HG03280 (cell line): ENCODE results near the gene MMD2.

ENCODE experiments used
- ATAC-seq: cut with Tn5 transposase; IDR thresholded peaks from one replicate; pipeline ENCODE4 v1.9.1; 2021; ENCODE audit warnings: mild to moderate bottlenecking, moderate library complexity; ENCODE audit not compliant: unreplicated experiment

MMD2 gene

GRCh38 chr7:4959306-4959705 is 319 bp upstream of the MMD2 start:
- ATAC-seq = no peak

- no peak for ATAC-seq
Measured at GRCh38 chr7:4957847-4958476, 1.0 kb downstream of the MMD2 start.

- ATAC-seq = no peak
Measured at GRCh38 chr7:4951903-4952636, 6.9 kb downstream of the MMD2 start.

DNA sequence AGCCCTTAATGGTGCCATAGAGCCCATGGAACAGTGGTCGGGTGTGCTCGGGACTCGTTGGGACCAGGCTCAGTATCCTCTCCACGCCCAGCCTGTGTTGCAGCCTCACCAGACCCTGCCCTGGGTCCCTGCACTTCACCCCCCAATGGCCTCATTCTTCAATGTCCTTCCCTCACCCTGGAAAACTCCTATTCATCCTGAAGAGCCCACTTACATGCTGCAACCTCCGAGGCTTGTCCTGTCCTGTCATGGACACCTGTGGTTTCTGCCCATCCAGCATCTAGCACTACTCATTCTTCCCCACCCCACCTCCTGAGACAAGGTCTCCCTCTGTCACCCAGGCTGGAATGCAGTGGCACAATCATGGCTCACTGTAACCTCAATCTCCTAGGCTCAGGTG is 7.7 kb downstream of the MMD2 start:
- ATAC-seq = no peak

DNA sequence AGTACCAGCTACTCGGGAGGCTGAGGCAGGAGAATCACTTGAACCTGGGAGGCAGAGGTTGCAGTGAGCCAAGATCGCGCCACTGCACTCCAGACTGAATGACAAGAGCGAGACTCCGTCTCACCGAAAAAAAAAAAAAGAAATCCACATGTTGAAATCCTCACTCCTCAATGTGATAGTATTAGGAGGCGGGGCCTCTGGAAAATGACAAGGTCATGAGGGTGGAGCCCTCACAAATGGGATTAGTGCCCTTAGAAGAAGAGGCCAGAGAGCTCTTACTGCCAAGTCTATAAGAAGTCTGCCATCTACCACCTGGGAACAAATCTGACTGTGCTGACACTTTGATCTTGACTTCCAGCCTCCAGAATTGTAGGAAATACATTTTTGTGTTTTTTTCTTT is 10.6 kb downstream of the MMD2 start:
- ATAC-seq = no peak

- ATAC-seq = no peak
Measured at GRCh38 chr7:4945949-4946348, 13.0 kb downstream of the MMD2 start.

DNA sequence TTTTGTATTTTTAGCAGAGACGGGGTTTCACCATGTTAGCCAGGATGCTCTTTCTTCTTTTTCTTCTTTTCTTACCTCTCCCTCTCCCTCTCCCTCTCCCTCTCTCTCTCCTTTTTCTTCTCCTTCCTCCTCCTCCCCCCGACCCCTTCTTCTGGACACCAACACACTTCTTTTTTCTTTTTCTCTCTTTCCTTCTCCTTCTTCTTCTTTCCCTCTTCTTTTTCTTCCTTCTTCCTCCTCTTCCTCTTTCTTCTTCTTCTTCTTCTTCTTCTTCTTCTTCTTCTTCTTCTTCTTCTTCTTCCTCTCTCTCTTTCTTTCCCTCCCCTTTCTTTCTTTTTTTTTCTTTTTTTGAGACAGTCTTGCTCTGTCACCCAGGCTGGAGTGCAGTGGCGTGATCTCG is 14.0 kb downstream of the MMD2 start:
- ATAC-seq = no peak

GRCh38 chr7:4943297-4943696 is 15.7 kb downstream of the MMD2 start:
- ATAC-seq = no peak

GRCh38 chr7:4939971-4940728 is 18.8 kb downstream of the MMD2 start:
- ATAC-seq = no peak

DNA sequence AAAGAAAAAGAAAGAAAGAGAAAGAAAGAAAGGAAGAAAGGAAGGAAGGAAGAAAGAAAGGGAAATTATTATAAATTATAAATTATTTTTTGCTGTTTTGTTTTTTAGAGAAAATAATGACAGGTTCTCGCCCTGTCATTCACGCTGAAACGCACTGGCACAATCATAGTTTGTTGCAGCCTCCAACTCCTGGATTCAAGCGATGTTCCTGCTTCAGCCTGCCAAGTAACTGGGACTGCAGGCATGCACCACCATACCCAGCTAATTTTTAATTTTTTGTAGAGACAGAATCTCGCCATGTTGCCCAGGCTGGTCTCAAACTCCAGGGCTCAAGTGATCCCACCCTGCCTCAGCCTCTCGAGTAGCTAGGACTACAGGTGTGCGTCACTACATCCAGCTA is 21.6 kb downstream of the MMD2 start:
- ATAC-seq = no peak

GRCh38 chr7:4934419-4935025 is 24.5 kb downstream of the MMD2 start:
- no peak for ATAC-seq

GRCh38 chr7:4931943-4932342 is 27.0 kb downstream of the MMD2 start:
- no peak for ATAC-seq

DNA sequence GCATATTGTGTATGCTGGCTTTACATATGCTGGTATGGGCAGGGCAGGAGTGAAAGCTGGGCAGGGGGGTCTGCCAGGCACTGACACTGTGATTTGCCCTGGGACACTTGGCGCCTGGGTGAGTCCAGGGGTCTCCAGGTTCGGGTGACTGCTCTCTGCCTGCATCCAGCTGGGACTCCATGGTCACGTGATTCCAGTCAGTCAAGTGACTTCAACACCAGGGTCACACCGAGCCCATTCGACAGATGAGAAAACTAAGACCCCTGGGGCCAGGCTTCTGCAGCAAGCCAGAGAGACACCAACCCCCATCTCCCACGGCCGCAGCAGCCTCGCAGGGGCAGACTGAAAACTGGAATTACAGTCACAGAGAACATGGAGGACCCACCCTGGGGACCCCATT is 30.0 kb downstream of the MMD2 start:
- ATAC-seq = no peak

DNA sequence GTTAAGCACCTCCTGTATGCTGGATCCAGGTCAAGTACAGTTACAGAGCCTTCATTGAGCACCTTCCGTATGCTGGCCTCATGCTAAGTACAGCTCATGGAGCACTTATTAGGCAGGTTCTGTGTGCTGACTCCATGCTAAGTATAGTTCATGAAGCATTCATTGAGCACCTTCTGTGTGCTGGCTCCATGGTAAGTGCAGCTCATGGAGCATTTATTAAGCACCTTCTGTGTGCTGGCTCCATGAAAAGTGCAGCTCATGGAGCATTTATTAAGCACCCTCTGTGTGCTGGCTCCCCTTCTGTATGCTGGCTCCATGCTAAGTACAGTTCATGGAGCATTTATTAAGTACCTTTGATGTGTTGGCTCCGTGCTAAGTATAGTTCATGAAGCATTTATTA is 30.5 kb downstream of the MMD2 start:
- ATAC-seq = no peak

DNA sequence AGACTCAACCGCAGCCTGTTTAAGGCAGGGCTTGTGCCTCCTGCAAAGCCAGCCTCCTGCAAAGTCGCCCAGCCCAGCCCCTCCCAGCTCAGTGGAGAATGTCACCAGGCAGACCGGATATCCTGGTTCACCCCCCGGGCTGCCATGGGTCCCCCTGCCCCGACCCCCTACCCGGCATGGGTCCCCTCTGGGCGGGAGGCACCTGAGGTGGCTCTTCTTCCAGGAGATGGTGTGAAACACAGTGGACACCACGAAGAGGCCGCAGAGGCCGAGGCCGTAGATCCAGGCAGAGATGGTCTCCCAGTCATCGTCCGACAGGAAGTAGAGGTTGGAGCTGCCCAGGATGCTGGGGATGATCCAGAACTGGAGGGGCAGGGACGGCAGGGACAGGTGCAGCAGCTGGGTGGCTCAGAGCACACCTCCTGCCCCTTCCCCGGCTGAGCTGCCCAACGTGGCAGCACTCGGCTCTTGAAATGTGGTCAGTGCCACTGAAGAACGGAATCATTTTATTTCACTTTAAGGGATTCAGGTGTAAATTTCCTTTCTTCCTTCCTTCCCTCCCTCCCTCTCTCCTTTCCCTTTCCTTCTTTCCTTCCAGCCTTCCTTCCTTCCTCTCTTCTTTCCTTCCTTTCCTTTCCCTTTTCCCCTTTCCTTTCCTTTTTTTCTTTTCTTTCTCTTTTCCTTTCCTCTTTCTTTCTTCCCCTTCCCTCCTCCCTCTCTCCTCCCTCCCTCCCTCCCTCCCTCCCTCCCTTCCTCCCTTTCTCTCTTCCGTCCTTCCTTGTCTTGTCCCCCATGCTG is 38.8 kb downstream of the MMD2 start:
- no peak for ATAC-seq

- no peak for ATAC-seq
Measured at GRCh38 chr7:4916113-4916512, 42.9 kb downstream of the MMD2 start.

DNA sequence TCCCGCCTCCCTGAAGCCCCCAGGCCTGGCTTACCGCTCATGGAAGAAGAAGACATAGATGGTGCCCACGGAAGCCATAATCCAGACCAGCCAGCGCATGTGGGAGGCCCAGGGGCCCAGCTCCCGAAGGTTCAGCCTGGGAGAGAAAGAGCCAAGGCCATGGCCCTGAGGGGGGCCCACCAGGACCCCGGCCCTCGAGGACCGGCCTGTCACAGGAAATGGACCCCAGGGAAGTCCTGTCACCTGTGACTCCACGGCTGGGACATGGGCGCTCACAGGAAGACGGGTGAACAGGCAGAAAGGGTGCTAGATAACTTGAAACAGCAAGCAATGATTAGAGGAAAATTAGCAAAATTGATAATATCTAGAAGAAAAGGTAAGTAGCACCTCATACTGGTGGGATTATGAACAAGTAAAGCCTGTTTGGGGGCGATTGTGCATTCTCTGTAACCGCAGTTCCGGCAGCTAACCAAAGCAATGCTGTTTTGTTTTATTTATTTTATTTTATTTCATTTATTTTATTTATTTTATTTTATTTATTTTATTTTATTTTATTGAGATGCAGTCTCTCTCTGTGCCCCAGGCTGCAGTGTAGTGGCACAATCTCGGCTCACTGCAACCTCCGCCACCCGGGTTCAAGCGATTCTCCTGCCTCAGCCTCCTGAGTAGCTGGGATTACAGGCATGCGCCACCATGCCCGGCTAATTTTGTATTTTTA is 47.7 kb downstream of the MMD2 start:
- no peak for ATAC-seq

DNA sequence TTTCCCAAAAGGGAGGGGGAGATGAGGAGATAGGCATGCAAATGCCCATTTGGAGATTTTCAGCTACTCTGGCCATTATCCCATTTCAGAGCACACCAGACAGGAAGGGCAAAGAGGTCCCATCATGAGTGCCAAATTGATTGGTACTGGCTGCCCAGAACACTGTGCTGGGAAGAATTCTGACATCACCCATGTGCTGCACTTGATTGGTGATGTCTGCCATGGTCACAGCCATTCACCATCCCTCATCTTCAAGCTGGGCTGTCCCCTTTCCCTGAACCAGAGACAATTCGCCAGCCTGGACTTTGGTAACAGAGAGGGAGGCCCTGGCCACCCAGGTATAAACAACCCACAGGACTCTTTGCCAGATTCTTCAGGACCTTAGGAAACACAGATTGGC is 52.3 kb downstream of the MMD2 start:
- no peak for ATAC-seq

DNA sequence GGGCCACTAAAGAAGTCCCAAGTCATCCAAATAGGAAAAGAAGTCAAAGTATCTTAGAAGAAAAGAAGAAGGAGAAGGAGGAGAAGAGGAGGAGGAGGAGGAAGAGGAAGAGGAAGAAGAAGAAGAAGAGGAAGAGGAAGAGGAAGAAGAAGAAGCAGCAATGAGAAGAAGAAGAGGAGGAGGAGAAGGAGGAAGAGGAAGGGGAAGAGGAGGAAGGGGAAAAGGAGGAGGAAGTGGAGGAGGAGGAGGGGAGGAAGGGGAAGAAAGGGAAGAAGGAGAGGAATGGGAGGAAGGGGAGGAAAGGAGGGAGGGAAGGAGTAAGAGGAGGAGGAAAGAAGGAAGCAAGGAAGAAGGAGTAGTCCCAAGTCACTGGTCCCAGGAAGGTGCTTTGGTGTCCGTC is 53.8 kb downstream of the MMD2 start:
- ATAC-seq = no peak

- ATAC-seq = no peak
Measured at GRCh38 chr7:4904346-4904745, 54.6 kb downstream of the MMD2 start.
